ENCODE data around the gene SCP2. TPM values are rescaled to one million over a fixed set of nuclear protein-coding genes. Genes with fewer than 3 reads are reported as not detected.

SCP2 gene, protein sequence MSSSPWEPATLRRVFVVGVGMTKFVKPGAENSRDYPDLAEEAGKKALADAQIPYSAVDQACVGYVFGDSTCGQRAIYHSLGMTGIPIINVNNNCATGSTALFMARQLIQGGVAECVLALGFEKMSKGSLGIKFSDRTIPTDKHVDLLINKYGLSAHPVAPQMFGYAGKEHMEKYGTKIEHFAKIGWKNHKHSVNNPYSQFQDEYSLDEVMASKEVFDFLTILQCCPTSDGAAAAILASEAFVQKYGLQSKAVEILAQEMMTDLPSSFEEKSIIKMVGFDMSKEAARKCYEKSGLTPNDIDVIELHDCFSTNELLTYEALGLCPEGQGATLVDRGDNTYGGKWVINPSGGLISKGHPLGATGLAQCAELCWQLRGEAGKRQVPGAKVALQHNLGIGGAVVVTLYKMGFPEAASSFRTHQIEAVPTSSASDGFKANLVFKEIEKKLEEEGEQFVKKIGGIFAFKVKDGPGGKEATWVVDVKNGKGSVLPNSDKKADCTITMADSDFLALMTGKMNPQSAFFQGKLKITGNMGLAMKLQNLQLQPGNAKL
- total RNA-seq: 107 and 161 TPM in 2 replicates

DNA sequence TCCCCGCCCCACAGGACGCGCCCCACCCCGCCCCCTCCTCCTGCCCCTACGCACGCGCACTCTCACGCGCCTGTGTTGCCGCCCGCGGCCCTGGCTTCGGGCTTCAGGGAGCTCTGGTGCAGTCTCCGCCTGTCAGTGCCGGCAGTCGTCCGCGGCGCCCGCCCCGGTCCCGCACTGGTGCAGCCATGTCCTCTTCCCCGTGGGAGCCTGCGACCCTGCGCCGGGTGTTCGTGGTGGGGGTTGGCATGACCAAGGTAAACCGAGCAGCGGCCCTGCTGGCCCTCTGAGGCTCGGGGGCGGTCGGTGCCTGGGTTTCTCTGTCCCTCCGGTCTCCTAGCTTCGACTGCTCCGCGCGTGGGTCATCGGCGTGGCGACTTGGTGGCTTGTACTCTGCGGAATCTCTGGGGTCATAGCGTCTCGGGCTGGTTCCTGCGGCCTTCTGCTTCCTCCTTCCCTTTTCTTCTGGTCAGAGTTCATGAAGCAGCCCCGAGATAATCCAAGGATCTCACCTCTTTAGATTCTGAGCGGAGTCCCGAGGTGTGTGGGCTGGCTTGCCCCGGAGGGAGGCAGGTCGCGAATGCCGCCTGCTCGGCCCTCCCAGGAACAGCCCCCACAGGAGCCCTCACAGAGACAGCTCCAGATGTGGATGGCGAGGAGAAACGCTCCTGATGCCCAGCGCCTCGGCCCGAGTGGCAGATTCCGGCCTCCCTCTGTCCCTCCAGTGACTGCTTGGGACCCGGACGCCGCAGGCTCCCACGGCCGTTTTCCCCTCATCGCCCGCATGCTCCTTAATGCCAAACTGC, at the start of gene SCP2:
SCP2 (plus strand) TSS at position 65 of the 803 bp plus-strand sequence; CDS start at position 186, 121 bp downstream.

DNA sequence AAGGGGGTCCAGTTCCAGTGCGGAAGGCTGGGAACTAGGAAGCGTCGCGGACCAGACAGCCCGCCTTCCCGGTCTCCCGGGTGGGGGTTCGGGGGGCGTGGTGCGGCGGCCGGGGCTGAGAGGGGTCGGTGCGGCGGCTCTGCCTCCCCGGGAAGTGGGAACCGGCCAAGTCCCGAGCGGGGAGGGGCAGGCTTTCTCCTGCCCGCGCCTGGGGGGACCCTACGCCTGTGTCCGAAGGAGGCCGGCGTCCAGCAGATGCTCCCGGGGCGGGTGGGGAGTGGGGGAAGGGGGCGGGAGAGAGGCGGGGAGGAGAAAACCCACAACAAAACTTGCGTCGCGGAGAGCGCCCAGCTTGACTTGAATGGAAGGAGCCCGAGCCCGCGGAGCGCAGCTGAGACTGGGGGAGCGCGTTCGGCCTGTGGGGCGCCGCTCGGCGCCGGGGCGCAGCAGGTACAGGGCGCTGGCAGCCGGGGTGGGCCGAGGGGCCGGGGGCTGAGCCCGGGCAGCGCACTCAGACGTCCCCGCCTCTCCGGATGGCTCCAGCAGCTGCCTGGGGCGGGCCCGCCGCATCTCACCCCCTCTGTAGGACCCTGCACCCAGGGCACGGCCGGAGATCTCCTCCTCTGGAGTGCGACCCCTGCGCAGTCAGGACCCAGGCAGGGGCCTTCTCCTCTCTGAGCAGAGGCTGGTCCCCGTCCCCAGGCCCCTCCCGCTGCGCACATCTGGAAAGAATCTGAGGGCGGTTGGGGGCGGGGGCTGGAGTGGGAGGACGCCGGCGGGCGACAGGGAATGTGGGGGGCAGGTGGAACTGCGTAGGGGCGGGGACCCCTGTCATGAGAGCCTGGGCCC, 135.0 kb downstream of the SCP2 start, which contains the start of gene PODN:
PODN (plus strand) TSS at position 355 of the 849 bp plus-strand sequence. CDS start 7,643 bp downstream, outside the sequence.

Other genes with a start within 250 kb of the SCP2 start
- 7.4 and 12.0 TPM in 2 replicates for gene COA7, start 228.9 kb upstream of the SCP2 start, total RNA-seq
- 27.0 and 34.9 TPM in 2 replicates for gene ZYG11B, start 200.8 kb upstream of the SCP2 start, total RNA-seq
- 0.96 and 1.0 TPM in 2 replicates for gene ZYG11A, start 84.5 kb upstream of the SCP2 start, total RNA-seq
- gene ECHDC2, start 5.5 kb upstream of the SCP2 start, total RNA-seq: 11.1 and 31.1 TPM in 2 replicates
- 0.39 and 8.6 TPM in 2 replicates for gene PODN, start 134.9 kb downstream of the SCP2 start, total RNA-seq
- gene SLC1A7, start 215.4 kb downstream of the SCP2 start, total RNA-seq: 0.56 TPM in 1 of 2 replicates, not detected in the other